Psoas muscle (tissue), 8 donors: ENCODE data around the gene SIL1. TPM values are rescaled to one million over a fixed set of nuclear protein-coding genes. Genes with fewer than 3 reads are reported as not detected.

Experiments used
- ATAC-seq, 4 donors: fragments of 200-7000 bp; cut with Tn5 transposase; one replicate each; pipeline ENCODE4 v1.9.1; 2020; ENCODE audit warnings: moderate library complexity in 3 of 4, mild to moderate bottlenecking in 2 of 4
- DNase-seq, 2 donors: peaks; one replicate each; pipeline ENCODE4 v3.0.0-alpha.2; 2020
- H3K27ac ChIP-seq: fragments of 200-600 bp; one replicate; pipeline ENCODE4 v1.8.0; 2022
- H3K27me3 ChIP-seq, 3 donors: fragments of 200-600 bp in 1 of 3; one replicate each; pipeline versions ENCODE4 v1.6.1 to v1.8.0; 2013 to 2022; ENCODE audit warnings: low read length in 2 of 3, mild to moderate bottlenecking in 2 of 3, moderate library complexity in 1 of 3; ENCODE audit not compliant: insufficient read depth in 3 of 3
- H3K36me3 ChIP-seq, 2 donors: fragments of 200-600 bp in 1 of 2; one replicate each; pipeline versions ENCODE4 v1.6.1 to v1.8.0; 2013 to 2022; ENCODE audit warnings: low read depth in 1 of 2, mild to moderate bottlenecking in 1 of 2, moderate library complexity in 1 of 2; ENCODE audit not compliant: insufficient read depth in 1 of 2
- H3K4me1 ChIP-seq: fragments of 200-600 bp; one replicate; pipeline ENCODE4 v1.8.0; 2022
- H3K4me3 ChIP-seq: fragments of 200-600 bp; one replicate; pipeline ENCODE4 v1.8.0; 2022; ENCODE audit warnings: mild to moderate bottlenecking
- H3K9me3 ChIP-seq: fragments of 200-600 bp; one replicate; pipeline ENCODE4 v1.8.0; 2022
- WGBS, 3 donors: extraction: QIAGEN DNeasy Blood & Tissue Kit; methylation state at CpG; one replicate each; pipeline versions ENCODE4 v1.1.6 to v1.1.7; 2013; 5-methylcytosine and 5-hydroxymethylcytosine counted together
- intact Hi-C, 2 donors: fragments of 100-400 bp; cut with DNase I; formaldehyde crosslinking; loops; one replicate each; pipeline versions ENCODE4 v1.11.0 to v1.14.2; 2022
- polyA plus RNA-seq, 3 donors: library from polyadenylated mRNA; stranded (reverse); fragments of 200-250 nt; gene quantifications; one replicate each; pipeline ENCODE4 v1.2.3, GENCODE V29; 2013
- total RNA-seq, 4 donors: library from RNA; stranded (reverse); fragmentation: NEBNext Ultra II Directional in 2 of 4; extraction: Animal tissue kit (Norgen Biotek cat#: 25700) in 2 of 4; gene quantifications; one replicate each; pipeline versions ENCODE4 v1.2.1 to v1.2.4, GENCODE V29; 2021 to 2023
- TF ChIP-seq, protein P1 (sequence below): fragments of 200-600 bp; IDR thresholded peaks from one replicate; pipeline ENCODE4 v1.8.0; 2022; ENCODE audit warnings: antibody characterized with exemption
- donor health status: healthy with polysubstance abuse.
- donor health status: DM: no; HTN: no; CAD: no; lungs with moderate emphysema.
- donor health status: Bipolar disorder and iron deficiency.
- donor health status: healthy.
- donor health status: DM: yes; HTN: yes; CAD: no.
- donor health status: DM: no; HTN: no; CAD: no.
- donor health status: DM: no; HTN: no; CAD: no.
- donor health status: DM: yes; HTN: yes; CAD: no.

SIL1 gene
- total and polyA plus RNA-seq, 7 donors = 27.1 to 52.9 (median 41.0) TPM

DNA sequence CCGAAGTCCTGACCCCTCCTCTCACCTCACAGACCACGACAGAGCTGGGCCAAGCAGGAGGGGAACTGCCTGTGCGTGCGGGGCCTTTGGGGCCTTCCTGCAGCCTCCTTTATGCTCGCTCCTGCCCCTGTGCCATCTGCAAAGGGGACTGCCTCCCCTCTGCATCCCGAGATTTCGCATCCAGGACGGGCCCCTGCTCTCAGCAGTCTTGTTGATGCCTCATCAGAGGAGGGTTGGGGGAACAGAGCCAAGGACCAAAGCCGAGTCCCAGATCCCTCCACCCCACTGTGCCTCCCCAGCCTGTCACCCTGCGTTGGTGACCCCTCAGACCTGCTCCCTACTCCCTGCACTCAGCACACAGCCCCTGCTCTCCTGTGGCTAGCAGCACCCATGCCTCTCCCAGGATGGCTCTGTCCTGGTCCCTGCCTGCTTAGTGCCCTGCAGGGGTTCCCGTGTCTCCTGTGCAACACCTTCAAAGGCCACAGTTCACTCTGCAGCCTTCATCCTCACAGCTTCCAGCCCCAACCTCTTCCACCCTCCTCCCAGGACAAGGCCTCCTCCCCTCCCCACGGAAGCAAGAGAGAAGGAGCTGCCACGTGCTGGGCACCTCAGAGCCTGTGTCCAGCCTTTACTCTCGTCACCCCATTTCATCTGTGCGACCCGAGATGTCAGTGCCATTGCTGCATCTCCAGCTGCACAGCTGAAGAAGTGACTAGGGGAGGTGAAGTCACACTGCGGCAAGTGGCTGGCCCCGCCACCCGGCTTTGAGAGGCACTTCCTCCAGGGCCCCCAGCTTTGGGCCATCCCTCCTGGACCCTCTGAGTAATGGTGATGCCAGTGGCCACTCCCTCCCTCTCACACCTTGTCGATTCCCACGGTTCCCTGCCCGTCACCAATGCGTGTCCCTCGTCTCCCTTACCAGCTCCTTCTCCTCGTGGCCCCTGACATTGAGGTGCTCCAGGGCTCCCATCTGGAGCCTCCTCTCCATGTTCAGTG lies 260.5 kb downstream of the SIL1 start:
- Histone ChIP-seq H3K4me3 (no peak overlapping the region), H3K36me3 (peaks cover 0 to 26% of the 10 kb centered on the region in 2 donors), H3K4me1 (no peaks in the 10 kb centered on the region), H3K27ac (no peak overlapping the region), H3K27me3 (no peaks in the 10 kb centered on the region), H3K9me3 (no peaks in the 10 kb centered on the region)
- intact Hi-C loops = no loop called here
- TF ChIP-seq, protein P1, sequence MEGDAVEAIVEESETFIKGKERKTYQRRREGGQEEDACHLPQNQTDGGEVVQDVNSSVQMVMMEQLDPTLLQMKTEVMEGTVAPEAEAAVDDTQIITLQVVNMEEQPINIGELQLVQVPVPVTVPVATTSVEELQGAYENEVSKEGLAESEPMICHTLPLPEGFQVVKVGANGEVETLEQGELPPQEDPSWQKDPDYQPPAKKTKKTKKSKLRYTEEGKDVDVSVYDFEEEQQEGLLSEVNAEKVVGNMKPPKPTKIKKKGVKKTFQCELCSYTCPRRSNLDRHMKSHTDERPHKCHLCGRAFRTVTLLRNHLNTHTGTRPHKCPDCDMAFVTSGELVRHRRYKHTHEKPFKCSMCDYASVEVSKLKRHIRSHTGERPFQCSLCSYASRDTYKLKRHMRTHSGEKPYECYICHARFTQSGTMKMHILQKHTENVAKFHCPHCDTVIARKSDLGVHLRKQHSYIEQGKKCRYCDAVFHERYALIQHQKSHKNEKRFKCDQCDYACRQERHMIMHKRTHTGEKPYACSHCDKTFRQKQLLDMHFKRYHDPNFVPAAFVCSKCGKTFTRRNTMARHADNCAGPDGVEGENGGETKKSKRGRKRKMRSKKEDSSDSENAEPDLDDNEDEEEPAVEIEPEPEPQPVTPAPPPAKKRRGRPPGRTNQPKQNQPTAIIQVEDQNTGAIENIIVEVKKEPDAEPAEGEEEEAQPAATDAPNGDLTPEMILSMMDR = no peak
- ATAC-seq (peak in 3 of 4 donors; percentile 12 to 23 (median 17)), DNase-seq (peak in 1 of 2 donors; percentile 53)
- 88 to 90% (median 90%) methylated on average over 25 of the region's 25 CpGs for WGBS, 3 donors

DNA sequence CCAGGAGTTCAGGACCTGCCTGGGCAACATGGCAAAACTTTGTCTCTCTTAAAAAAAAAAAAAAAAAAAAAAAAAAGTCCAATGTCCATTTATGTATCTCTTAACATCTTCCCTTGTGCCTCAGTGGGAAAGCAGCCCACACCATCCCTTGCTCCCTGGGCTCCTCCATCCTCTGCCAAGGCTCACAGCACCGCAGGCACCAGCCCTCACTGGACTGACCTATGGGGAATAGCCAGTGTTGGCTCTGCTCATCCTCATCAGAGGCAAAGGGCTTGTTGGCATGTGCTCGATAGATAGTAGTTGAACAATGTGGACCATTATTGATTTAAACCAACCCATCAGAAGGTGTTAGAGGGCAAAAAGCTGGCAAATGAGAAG lies 261.2 kb downstream of the SIL1 start:
- no peak overlapping the region for H3K27ac ChIP-seq
- 41 to 76% (median 61%) methylated on average over 2 of the region's 2 CpGs for WGBS, 3 donors
- peaks cover 0 to 33% of the 10 kb centered on the region in 2 donors for H3K36me3 ChIP-seq
- DNase-seq (no peak), ATAC-seq (peak in 3 of 4 donors; percentile 23 to 28 (median 25))
- H3K27me3 ChIP-seq = no peaks in the 10 kb centered on the region
- TF ChIP-seq, protein P1 = no peak
- H3K4me3 ChIP-seq = no peak overlapping the region
- H3K4me1 ChIP-seq = no peaks in the 10 kb centered on the region
- no peaks in the 10 kb centered on the region for H3K9me3 ChIP-seq
- intact Hi-C loops = no loop called here

DNA sequence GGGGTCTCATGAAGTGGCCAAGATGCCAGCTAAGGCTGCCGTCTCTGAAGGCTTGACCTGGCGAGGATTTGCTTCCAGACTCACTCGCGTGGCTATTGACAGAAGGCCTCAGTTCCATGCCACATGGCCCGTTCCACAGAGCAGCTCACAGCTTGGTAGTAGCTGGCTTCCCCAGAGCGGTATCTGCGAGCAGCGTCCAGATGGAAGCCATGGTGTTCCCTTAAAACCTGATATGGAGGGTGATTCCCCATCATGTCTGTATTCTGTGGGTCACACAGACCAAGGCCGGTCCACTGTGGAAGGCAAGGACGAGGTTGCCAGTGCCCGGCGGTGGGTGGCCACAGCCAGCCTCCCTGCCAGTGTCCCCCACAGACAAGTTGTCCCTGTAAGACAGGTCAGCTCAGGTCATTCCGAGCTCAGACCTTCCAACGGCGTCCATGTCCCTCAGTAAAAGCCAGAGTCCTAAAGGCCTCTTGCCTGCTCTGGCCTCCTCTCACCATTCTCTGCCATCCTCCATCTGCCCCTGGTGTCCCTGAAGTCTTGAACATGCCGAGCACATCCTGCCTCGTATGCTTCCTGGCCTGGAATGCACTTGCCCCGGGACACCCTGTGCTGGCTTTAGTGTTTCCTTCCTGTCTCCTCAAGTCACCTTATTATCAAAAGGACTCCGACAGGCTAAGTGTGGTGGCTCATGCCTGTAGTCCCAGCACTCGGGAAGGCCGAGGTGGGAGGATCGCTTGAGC lies 261.8 kb downstream of the SIL1 start:
- Histone ChIP-seq H3K4me1 (no peaks in the 10 kb centered on the region), H3K4me3 (no peak overlapping the region), H3K9me3 (no peaks in the 10 kb centered on the region), H3K27me3 (no peaks in the 10 kb centered on the region), H3K36me3 (peaks cover under 1 to 39% of the 10 kb centered on the region in 2 donors), H3K27ac (peak overlapping the region; percentile 36)
- 60 to 69% (median 68%) methylated on average over 22 of the region's 22 CpGs for WGBS, 3 donors
- peak in 1 of 2 donors; percentile 56 for DNase-seq
- TF ChIP-seq, protein P1 = no peak
- intact Hi-C loops = no loop called here
- peak; percentile 27 to 68 (median 52) for ATAC-seq

DNA sequence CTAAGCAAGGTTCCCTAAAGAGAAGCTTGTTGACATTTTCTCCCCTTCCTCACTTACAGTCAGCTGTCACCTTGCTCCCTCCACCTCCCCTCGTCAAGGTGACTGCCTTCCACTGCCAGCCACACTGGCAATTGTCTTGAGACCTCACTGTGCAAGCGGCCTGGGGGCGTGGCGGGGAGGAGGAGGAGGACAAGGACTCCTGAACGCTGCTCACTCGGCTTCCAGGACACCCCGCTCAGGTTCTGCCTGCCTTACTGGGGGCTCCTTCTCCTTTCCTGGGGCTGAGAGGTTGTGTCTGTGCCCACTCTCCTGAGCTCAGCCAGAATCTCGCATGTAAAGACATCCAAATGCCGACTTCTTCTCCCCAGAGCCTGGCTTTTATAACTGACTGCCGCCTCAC lies 262.7 kb downstream of the SIL1 start:
- Histone ChIP-seq H3K36me3 (peaks cover 9 to 48% of the 10 kb centered on the region in 2 donors), H3K4me1 (no peaks in the 10 kb centered on the region), H3K27ac (no peak overlapping the region), H3K9me3 (no peaks in the 10 kb centered on the region), H3K27me3 (no peaks in the 10 kb centered on the region), H3K4me3 (no peak overlapping the region)
- ATAC-seq (no peak), DNase-seq (no peak)
- TF ChIP-seq, protein P1 = no peak
- intact Hi-C loops = no loop called here
- WGBS, 3 donors = 83 to 91% (median 86%) methylated on average over 9 to 10 of the region's 10 CpGs
